SKM-1 (cell line): ENCODE data around the gene ZNF214.
A peak's percentile ranks its signal among the peaks of the same experiment; 100 is the strongest.

Experiments used
- DNase-seq: peaks from one replicate; lab custom pipeline; 2025; ENCODE audit not compliant: unreplicated experiment; lab: John Stamatoyannopoulos, UW

The ZNF214 gene

GRCh38 chr11:7020183-7020917, at the start of gene ZNF214, which contains the start of gene NLRP14:
ZNF214 (minus strand) TSS chr11:7020346; CDS start chr11:7002835, 17,511 bp downstream.
NLRP14 (plus strand) TSS chr11:7020479; CDS start chr11:7038587, 18,108 bp downstream.
- DNase-seq: peak; percentile 62

GRCh38 chr11:7062534-7062933, 42.4 kb upstream of the ZNF214 start:
- DNase-seq: no peak

GRCh38 chr11:7060868-7061267, 40.7 kb upstream of the ZNF214 start:
- DNase-seq: no peak

- no peak for DNase-seq
These were observed 37.5 kb upstream of the ZNF214 start for GRCh38 chr11:7057641-7058040.

GRCh38 chr11:7056828-7057513, 36.8 kb upstream of the ZNF214 start:
- DNase-seq: no peak

- no peak for DNase-seq
These were observed 30.0 kb upstream of the ZNF214 start for GRCh38 chr11:7050191-7050590.

GRCh38 chr11:7046474-7047175, 26.5 kb upstream of the ZNF214 start:
- DNase-seq: no peak

- DNase-seq: no peak
These were observed 13.9 kb upstream of the ZNF214 start for GRCh38 chr11:7034019-7034418.

GRCh38 chr11:7032692-7033091, 12.5 kb upstream of the ZNF214 start:
- no peak for DNase-seq

- no peak for DNase-seq
These were observed 11.3 kb upstream of the ZNF214 start for GRCh38 chr11:7031471-7031871.

GRCh38 chr11:7030836-7031235, 10.7 kb upstream of the ZNF214 start:
- DNase-seq: no peak

- DNase-seq: no peak
These were observed 8.0 kb upstream of the ZNF214 start for GRCh38 chr11:7028141-7028540.

- no peak for DNase-seq
These were observed 1.2 kb upstream of the ZNF214 start for GRCh38 chr11:7021318-7021717.

- no peak for DNase-seq
These were observed 505 bp downstream of the ZNF214 start for GRCh38 chr11:7019500-7020182.

GRCh38 chr11:7016011-7016410, 4.1 kb downstream of the ZNF214 start:
- DNase-seq: no peak

- no peak for DNase-seq
These were observed 6.0 kb downstream of the ZNF214 start for GRCh38 chr11:7014118-7014517.

- DNase-seq: no peak
These were observed 15.7 kb downstream of the ZNF214 start for GRCh38 chr11:7004482-7004881.

- no peak for DNase-seq
These were observed 24.4 kb downstream of the ZNF214 start for GRCh38 chr11:6995703-6996102.

GRCh38 chr11:6992457-6993417, 27.4 kb downstream of the ZNF214 start:
- DNase-seq: no peak

- DNase-seq: no peak
These were observed 28.1 kb downstream of the ZNF214 start for GRCh38 chr11:6992026-6992425.
